UCSD-AML1 (cell line): Measurements from ENCODE around the gene SLC39A3.

Source experiments
- DNase-seq: peaks from one replicate; lab custom pipeline; 2025; ENCODE audit not compliant: unreplicated experiment; lab: John Stamatoyannopoulos, UW

The SLC39A3 gene

GRCh38 chr19:2768365-2769132, 28.7 kb upstream of the SLC39A3 start:
- no peak for DNase-seq

DNA sequence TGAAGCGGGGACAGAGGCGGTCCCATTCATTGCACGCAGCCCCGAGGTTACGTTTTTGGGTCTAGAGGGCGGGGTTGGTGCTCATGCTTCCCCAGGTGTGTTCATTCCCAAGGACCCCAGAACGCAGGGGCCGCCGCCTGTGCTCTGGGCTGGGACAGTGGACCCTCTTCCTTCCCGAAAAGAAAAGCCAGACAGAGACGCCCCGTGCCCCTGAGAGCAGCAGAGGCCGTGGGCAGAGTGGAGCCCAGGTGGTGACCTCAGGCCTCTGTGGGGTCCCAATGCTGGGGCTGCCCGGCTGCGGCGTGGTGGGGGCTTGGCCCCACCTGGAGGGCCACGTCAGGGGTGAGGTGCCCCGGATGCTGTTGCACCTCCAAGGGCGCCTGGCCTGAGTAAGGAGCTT, 27.9 kb upstream of the SLC39A3 start:
- no peak for DNase-seq

DNA sequence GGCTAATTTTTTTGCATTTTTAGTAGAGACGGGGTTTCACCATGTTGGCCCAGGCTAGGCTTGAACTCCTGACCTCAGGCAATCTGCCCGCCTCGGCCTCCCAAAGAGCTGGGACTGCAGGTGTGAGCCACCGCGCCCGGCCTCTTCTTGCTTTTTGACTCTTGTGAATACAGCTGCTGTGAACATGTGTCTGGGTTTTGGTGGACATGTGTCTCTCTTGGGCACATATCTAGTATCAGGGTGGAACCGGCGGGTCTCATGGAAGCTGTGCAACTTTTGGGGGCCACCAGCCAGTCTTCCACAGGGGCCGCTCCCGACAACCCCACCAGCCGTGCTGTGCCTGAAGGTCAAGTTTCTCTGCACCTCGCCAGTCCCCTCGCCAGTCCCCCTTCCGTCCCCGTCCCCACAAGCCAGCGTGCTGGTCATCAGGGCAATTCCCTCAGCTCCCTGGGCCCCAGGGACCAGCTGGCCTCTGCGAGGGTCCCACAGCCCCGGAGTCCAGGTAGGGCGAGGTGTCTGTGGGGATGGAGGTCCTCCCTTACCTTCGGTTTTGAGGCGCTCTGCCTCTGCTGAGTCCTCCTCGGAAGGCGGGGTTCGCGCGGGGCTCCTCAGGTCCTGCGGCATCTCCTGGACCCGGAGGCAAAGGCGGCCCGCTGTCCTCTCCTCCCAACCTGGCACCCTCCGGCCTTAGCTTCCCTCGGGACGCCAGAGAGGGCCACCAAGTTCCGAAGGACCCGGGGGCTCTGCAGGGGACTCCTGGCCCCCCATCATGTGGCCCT, 27.0 kb upstream of the SLC39A3 start:
- DNase-seq = no peak

GRCh38 chr19:2765376-2765775, 25.6 kb upstream of the SLC39A3 start:
- DNase-seq = no peak

- no peak for DNase-seq
Observed at GRCh38 chr19:2764945-2765344, 25.1 kb upstream of the SLC39A3 start.

GRCh38 chr19:2763687-2764086, 23.9 kb upstream of the SLC39A3 start:
- no peak for DNase-seq

GRCh38 chr19:2762783-2763496, 23.1 kb upstream of the SLC39A3 start:
- no peak for DNase-seq

DNA sequence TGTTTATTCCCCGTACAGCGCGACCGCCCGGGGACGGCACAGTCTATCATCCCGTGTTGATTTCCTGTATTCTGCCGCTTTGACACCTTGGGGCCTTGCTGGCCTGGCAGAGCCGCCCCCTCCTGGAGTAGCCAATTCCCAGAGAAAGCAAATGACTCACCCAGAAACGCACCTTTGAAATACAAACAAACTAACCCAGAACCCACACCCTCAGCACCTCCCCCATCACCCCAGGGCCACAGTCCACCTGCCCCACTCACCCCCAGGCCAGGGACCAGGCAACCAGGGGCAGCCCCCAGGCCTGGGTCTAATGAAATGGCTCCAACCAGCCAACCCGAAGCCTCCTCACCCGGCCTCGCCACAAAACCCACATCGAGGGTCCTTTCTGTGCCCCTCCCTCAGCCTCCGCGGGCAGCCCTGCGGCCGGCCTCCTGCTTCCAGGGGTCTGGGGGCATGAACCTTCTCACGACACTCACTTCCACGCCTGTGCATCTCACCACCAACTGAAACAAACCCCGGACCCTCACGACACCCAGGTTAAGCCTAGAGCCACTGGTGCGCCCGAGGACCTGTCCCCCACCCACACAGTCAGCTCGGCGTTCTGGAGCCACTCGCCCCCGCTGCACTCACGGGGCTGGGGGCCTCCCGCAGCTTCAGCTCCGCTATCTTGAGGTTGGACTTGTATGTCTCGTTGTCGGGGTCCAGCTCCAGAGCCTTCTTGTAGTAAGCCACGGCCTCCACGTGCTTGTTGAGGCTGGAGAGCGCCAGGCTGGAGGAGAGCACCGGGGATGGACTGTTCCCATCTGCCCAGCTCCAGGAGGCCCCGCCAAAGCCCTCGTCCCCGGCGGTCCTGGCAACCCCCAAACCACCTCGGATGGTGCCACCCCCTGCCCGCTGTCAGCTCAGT, 22.3 kb upstream of the SLC39A3 start:
- no peak for DNase-seq

- no peak for DNase-seq
Observed at GRCh38 chr19:2761309-2761677, 21.5 kb upstream of the SLC39A3 start.

DNA sequence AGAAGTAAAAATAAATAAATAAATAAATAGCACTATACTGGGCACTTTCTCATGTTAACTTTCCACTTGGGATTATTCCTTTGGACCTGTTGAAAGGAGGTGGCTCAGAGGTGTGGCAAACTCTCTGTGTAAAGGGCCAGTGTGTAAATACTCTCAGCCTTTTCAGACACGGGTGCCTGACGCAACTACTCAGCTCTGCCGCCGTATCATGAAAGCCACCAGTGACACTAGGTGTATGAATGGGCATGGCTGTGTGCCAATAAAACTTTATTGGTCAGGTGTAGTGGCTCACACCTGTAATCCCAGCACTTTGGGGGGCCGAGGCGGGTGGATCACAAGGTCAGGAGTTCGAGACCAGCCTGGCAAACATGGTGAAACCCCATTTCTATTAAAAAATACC, 20.1 kb upstream of the SLC39A3 start:
- DNase-seq = no peak

- DNase-seq = no peak
Observed at GRCh38 chr19:2759362-2759761, 19.5 kb upstream of the SLC39A3 start.

GRCh38 chr19:2758601-2759313, 18.9 kb upstream of the SLC39A3 start:
- no peak for DNase-seq

- no peak for DNase-seq
Observed at GRCh38 chr19:2756921-2757881, 17.4 kb upstream of the SLC39A3 start.

- DNase-seq = no peak
Observed at GRCh38 chr19:2756477-2756876, 16.7 kb upstream of the SLC39A3 start.

GRCh38 chr19:2755811-2756210, 16.0 kb upstream of the SLC39A3 start:
- no peak for DNase-seq

- no peak for DNase-seq
Observed at GRCh38 chr19:2755448-2755705, 15.6 kb upstream of the SLC39A3 start.

DNA sequence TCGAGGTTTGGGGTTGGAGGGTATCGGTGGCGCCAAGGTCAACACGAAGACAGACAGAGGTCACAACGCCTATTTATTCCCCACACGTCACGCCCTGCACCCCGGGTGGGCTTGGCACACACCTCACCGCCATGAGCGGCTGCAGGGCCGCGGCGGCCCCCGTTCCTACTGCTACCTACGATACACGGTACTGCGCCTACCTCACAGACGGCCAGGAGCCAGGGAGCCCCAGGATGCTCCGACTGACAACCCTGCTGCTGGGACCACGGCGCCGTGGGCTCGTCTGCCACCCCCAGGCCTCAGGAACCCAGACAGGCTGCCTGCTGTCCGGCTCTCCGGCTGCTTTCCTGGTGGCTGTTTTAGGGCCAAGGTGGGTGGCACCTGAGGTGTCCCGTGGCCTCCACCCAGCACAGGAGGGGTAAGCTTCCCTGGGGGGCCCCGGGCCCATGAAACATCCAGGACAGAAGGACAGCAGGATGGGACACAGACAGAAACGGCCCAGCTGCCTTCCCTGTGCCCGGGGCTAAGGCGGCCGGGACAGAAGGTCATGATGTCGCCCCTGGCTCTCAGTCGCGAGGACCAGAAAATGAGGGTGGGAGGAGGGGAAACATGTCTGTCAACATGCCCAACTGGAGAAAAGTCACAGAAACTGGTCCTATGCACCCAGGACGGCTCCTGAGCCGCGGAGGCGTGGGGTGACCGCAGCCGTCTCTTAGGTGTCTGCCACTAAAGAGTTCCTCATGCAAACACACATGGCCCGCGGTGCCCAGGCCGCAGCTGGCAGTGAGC, 15.0 kb upstream of the SLC39A3 start:
- no peak for DNase-seq

GRCh38 chr19:2751438-2751830, 11.6 kb upstream of the SLC39A3 start:
- no peak for DNase-seq
